ENCODE data around the gene ZNF664. TPM values are rescaled to one million over a fixed set of nuclear protein-coding genes. Genes with fewer than 3 reads are reported as not detected.

Gene ZNF664
- total and polyA plus RNA-seq, 9 of the 15 experiments (the other 6 are each of a cell fraction or from before 2014, with no cell fraction given), result 3.3 to 101 (median 63.6) TPM

DNA sequence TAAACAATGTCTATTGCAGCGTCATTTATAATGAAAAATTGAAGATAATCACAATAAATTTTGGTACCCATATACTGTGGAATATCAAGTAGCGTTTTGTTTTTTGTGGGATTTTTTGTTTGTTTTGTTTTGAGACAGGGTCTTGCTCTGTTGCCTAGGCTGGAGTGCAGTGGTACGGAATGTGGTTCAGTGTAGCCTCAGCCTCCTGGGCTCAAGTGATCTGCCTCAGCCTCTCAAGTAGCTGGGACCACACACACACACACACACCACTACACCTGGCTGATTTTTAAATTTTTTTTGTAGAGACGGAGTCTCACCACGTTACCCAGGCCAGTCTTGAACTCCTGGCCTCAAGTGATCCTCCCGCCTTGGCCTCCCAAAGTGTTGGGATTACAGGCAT is 6.6 kb downstream of the ZNF664 start:
- in situ Hi-C loops (cut with MboI), result no loop called here

More for the DNA sequence above, 6.6 kb downstream of the ZNF664 start:
- ChIA-PET POLR2A (no interaction called here), CTCF (ENCODE audit: low intra/inter-chr PET ratio) (no interaction called here)
- Histone ChIP-seq H3K4me2 (ENCODE audit: insufficient read depth, low read length) (no peak overlapping the region), H3K9ac (ENCODE audit: insufficient read depth in 1 of 2, low read depth in 2 of 2, low read length in 2 of 2) (no peak overlapping the region), H3K4me1 (replicated peaks in 1 of 2; ENCODE audit: control insufficient read depth in 2 of 2, insufficient read depth in 2 of 2, low read length in 2 of 2) (peaks cover 0 to 4% of the 10 kb centered on the region in 2 experiments; a peak in 1 of 5 replicates), H3K27me3 (ENCODE audit: control insufficient read depth in 2 of 2, insufficient read depth in 2 of 2, low read length in 2 of 2) (no peaks in the 10 kb centered on the region), H3K27ac (ENCODE audit: extremely low read depth, low read depth, low read length) (no peak overlapping the region), H3K9me3 (replicated peaks; ENCODE audit: control insufficient read depth, insufficient read depth, low read depth, low read length) (no peaks in the 10 kb centered on the region), H2AFZ (ENCODE audit: low read depth, low read length) (no peak overlapping the region), H3K9me1 (ENCODE audit: control insufficient read depth, insufficient read depth, low read length) (no peaks in the 10 kb centered on the region), H3K4me3 (no peak overlapping the region), H3K36me3 (ENCODE audit: control insufficient read depth, insufficient read depth, low read length) (peaks cover 38% of the 10 kb centered on the region; the same call in 2 of the 3 replicates), H4K20me1 (replicated peaks; ENCODE audit: control insufficient read depth, insufficient read depth, low read length) (peaks cover 10% of the 10 kb centered on the region), H3K79me2 (ENCODE audit: control insufficient read depth, insufficient read depth, low read length) (peaks cover 25% of the 10 kb centered on the region)
- ATAC-seq (no peak), FAIRE-seq (no peak), DNase-seq (ENCODE audit: extremely low read depth in 1 of 4, low spot score in 3 of 4) (no peak)
- intact Hi-C loops (cut with micrococcal nuclease), result no loop called here
- BruUV-seq (replicated peaks), result no TSS peak
- TF ChIP-seq RFX5 (IDR thresholded peaks at IDR 0.05; ENCODE audit: low read depth, low read length), result no peak
- TF ChIP-seq HDAC6 (IDR thresholded peaks at IDR 0.05; ENCODE audit: low read depth, low read length), result no peak
- TF ChIP-seq, protein P1, sequence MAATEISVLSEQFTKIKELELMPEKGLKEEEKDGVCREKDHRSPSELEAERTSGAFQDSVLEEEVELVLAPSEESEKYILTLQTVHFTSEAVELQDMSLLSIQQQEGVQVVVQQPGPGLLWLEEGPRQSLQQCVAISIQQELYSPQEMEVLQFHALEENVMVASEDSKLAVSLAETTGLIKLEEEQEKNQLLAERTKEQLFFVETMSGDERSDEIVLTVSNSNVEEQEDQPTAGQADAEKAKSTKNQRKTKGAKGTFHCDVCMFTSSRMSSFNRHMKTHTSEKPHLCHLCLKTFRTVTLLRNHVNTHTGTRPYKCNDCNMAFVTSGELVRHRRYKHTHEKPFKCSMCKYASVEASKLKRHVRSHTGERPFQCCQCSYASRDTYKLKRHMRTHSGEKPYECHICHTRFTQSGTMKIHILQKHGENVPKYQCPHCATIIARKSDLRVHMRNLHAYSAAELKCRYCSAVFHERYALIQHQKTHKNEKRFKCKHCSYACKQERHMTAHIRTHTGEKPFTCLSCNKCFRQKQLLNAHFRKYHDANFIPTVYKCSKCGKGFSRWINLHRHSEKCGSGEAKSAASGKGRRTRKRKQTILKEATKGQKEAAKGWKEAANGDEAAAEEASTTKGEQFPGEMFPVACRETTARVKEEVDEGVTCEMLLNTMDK (IDR thresholded peaks at IDR 0.05; ENCODE audit: borderline replicate concordance, insufficient read depth, low read depth, low read length, poor library complexity, severe bottlenecking), result no peak
- TF ChIP-seq, protein P2, sequence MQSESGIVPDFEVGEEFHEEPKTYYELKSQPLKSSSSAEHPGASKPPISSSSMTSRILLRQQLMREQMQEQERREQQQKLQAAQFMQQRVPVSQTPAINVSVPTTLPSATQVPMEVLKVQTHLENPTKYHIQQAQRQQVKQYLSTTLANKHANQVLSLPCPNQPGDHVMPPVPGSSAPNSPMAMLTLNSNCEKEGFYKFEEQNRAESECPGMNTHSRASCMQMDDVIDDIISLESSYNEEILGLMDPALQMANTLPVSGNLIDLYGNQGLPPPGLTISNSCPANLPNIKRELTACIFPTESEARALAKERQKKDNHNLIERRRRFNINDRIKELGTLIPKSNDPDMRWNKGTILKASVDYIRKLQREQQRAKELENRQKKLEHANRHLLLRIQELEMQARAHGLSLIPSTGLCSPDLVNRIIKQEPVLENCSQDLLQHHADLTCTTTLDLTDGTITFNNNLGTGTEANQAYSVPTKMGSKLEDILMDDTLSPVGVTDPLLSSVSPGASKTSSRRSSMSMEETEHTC (IDR thresholded peaks at IDR 0.05), result no peak
- no peak for TF ChIP-seq HDGF (IDR thresholded peaks at IDR 0.05)
- TF ChIP-seq PTTG1 (tag; IDR thresholded peaks at IDR 0.05; ENCODE audit: low read depth), result no peak
- 94% methylated on average over 6 of the region's 6 CpGs for WGBS (ENCODE audit: insufficient coverage, low coverage, missing lambda C conversion rate)
